ENCODE data around the gene PIR.

DNA sequence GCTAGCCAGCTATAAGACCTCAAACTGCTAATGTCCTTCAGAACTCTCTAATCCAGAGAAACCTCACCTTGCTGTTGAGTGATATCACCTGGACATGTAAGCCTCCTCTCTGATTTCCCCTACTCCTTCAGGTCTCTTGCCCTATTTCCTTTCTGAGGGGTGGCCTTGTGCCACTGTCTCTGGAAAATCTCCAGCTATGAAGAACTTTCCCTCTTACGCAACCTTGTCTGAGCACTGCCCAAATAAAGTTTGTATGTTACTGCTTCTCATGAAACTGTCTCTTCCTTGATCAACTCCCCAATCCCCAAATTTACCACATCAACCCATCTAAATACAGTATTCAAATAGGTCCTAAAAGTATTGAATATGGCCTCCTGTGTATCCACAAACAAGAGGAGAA is 55.4 kb downstream of the PIR start:
- no peak for TF ChIP-seq CTCF (tag by site-specific recombination; IDR thresholded peaks at IDR 0.05)
- TF ChIP-seq ZNF639 (tag by site-specific recombination; IDR thresholded peaks at IDR 0.05), result no peak
- no peak for TF ChIP-seq BCL11A (tag by site-specific recombination; IDR thresholded peaks at IDR 0.05; ENCODE audit: low read depth)
- TF ChIP-seq ZNF660 (tag by site-specific recombination; IDR thresholded peaks at IDR 0.05), result no peak
- no peak for TF ChIP-seq HOXC10 (CRISPR knock-in tag; IDR thresholded peaks at IDR 0.05)
- TF ChIP-seq, protein P1, sequence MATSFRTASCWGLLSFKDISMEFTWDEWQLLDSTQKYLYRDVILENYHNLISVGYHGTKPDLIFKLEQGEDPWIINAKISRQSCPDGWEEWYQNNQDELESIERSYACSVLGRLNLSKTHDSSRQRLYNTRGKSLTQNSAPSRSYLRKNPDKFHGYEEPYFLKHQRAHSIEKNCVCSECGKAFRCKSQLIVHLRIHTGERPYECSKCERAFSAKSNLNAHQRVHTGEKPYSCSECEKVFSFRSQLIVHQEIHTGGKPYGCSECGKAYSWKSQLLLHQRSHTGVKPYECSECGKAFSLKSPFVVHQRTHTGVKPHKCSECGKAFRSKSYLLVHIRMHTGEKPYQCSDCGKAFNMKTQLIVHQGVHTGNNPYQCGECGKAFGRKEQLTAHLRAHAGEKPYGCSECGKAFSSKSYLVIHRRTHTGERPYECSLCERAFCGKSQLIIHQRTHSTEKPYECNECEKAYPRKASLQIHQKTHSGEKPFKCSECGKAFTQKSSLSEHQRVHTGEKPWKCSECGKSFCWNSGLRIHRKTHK (tag by site-specific recombination; IDR thresholded peaks at IDR 0.05), result no peak
- TF ChIP-seq SALL2 (tag by site-specific recombination; IDR thresholded peaks at IDR 0.05; ENCODE audit: borderline replicate concordance), result no peak
- TF ChIP-seq KLF8 (tag by site-specific recombination; IDR thresholded peaks at IDR 0.05), result no peak
- no peak for TF ChIP-seq PBX3 (CRISPR knock-in tag; IDR thresholded peaks at IDR 0.05)
- TF ChIP-seq, protein P2, sequence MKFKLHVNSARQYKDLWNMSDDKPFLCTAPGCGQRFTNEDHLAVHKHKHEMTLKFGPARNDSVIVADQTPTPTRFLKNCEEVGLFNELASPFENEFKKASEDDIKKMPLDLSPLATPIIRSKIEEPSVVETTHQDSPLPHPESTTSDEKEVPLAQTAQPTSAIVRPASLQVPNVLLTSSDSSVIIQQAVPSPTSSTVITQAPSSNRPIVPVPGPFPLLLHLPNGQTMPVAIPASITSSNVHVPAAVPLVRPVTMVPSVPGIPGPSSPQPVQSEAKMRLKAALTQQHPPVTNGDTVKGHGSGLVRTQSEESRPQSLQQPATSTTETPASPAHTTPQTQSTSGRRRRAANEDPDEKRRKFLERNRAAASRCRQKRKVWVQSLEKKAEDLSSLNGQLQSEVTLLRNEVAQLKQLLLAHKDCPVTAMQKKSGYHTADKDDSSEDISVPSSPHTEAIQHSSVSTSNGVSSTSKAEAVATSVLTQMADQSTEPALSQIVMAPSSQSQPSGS (tag by site-specific recombination; IDR thresholded peaks at IDR 0.05; ENCODE audit: low read depth), result no peak

Measured in HEK293 (cell line).